HG03097 (cell line): Measurements from ENCODE around the gene SPAG9.

ENCODE experiments used
- ATAC-seq: cut with Tn5 transposase; IDR thresholded peaks from one replicate; pipeline ENCODE4 v1.9.1; 2021; ENCODE audit not compliant: unreplicated experiment, low FRiP score

Gene SPAG9

DNA sequence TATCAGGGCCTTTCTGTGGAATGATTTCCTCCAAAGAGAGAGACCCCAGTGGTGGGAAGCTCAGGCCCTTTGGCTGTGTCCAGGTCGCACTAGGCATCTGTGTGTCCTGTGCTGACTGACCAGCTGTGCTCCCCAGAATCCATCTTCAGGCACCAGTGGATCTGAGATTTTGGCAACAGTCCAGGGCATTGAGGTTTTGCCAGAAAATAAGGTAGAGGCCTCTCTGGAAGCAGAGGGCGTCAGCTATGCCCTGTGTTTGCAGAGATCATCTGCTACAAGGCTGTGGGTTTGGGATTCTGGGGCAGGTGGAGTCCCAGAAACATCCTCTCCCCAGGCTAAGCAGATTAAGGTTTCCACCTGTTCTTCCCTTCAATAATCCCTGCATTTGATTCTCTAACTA is 197.1 kb downstream of the SPAG9 start:
- no peak for ATAC-seq

DNA sequence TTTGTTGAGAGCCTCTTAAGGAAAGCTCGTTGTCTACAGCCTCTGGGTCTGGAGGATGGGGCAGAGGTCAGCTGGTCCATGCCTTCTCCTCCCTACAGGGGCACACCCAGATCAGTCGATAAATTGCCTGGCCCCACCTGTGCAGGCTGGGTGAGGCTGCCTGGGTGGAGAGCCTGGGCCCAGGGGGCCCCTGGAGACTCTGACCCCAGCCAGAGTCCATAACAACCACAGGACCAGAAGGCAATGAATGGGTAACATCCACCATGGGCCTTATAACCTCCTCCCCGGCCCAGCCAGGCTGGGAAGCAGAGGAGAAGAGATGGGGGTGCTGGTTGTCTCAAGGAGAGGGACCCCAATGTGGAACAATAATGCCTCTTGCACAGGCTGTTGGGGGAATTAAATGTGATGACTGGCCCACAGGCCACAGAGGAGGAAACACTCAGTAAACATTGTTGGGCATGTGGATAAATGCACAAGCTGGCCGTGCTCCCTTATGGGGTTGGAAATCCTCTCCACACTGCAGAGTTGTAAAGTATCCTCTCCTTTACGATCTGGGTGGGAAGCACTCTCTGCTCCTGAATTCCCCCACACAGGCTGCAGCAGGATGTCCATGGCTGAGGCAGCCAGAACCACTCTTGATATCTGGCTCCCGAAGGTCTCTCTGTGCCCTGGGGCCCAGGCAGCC is 197.8 kb downstream of the SPAG9 start:
- no peak for ATAC-seq

DNA sequence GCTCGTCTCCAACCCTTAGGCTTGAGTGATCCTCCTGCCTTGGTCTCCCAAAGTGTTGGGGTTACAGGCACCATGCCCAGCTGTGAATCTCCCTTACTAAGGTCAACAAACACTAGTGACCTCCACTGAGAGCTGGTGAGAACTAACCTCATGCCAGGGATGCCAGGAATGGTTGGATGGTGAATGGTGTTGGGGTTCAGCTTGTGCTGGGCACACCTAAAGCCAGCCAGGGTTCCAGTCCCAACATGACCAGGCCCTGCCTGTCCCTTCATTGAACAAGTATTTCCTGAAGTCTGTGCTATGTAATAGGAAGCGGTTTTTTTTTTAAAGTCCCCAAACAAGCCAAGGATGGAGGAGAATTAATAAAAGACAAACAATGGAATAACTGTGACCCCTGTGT is 198.6 kb downstream of the SPAG9 start:
- no peak for ATAC-seq

DNA sequence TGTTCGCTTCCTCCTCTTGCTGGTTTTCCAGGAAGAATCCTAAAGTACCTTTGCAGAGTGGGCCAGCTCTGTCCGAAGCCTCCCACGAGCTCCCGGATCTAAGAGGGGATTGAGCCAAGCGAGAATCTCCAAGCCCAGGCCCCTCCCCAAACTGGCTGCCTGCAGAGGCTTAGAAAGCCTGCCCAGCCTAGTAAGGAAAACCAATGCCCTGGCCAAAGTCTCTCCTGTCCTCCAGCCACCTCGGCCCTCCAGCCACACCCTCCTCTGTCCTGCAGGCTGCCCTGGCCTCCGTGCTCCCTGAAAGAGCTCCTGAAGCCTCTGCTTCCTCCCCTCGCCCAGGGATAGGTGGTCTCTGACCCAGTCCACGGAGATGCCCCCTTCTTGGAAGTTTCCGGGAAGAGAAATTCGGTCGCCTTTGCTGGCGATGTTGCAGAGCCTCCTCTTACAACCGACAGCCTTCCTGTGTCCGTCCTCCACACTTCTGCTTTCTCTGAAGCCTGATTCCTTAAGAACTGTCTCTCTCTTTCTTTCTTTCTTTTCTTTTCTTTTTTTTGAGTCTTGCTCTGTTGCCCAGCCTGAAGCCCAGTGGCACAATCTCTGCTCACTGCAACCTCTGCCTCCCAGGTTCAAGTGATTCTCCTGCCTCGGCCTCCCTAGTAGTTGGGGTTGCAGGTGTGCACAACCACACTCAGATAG is 199.6 kb downstream of the SPAG9 start:
- no peak for ATAC-seq

- ATAC-seq, result no peak
These were observed 200.6 kb downstream of the SPAG9 start for GRCh38 chr17:50920041-50920410.

DNA sequence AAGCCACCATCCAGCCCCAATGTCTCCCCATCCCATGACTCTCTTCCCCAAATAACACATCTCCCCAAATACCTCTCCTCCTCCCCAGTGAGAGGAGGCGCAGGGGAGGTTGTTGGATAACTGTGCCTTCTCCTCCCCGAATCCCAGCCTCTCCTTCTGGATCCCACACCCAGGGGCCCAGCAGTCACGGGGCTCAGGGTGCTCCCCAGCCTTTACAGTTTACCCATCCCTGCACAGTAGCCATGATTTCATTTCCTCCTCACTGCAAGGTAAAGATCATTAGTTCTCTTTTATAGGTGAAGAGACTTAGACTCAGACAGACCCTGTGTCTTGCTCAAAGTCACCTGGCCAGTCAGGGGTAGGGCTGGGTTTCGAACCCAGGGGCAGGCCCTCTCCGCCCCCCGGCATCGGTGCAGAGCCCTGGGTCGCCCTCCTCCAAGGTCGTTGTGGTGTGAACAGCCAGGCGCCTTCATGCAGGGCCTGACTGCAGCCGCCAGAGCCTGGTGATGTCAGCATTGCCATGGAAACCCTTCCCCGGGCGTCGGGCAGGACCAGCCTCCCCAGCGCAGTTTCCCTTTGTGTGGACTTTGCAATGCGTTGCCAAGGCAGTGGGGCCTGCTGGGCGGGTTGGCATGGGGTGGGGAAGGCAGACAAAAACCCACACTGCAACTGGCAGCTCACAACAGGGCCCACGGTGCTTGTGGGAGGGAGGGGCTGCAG is 201.2 kb downstream of the SPAG9 start:
- no peak for ATAC-seq

DNA sequence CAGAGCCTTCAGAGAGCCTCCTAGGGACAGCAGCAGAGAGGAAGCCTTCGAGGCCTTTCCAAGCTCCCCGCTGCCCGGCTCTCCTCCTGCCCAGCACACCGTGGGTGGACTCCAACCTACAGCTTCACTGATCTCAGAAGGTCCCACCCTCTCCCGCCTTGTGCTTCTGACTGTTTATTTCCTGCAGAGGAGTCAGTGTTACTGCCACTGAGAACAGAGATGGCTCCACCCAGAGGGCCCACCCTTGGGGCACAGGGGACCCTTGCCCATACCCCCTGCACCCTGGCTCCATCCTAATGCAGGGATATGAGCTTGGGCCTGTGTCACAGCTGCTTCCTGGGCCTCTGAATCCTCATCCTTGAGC is 201.8 kb downstream of the SPAG9 start:
- ATAC-seq, result no peak

- ATAC-seq, result no peak
These were observed 202.4 kb downstream of the SPAG9 start for GRCh38 chr17:50918071-50918932.

- no peak for ATAC-seq
These were observed 203.3 kb downstream of the SPAG9 start for GRCh38 chr17:50917418-50917743.

DNA sequence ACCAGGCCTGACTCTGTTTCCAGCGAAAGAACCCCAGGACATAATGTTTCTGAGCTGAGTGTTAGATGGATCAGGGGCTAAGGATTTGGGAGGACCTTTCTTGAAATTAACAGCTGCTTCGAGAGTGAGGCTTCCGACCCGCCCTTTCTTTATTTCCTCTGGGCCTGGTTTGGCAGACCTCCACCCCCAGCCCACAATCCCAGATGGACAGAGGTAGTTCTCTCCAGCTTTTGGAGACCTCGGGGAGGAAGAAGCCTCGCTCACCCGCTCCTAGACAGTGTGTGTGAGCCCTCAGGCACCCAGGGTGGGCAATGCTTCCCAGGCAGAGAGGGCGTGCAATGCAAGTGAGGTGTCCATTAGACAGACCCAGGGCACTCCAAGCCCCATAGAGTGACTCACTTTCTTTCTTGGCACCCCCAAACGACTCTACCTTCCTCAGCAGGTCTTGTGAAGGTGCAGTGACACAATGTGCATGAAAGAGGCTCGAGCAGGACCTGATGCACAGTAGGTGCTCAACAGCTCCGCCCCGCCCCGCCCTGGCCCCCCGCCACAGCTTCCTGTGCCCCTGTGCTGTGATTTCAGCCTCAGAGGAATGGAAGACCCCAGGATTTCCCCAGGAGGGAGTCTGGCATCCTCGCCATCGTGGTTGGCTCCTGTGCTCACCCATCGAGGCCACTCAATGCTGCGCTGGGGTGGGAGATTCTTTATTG is 203.8 kb downstream of the SPAG9 start:
- ATAC-seq, result no peak

DNA sequence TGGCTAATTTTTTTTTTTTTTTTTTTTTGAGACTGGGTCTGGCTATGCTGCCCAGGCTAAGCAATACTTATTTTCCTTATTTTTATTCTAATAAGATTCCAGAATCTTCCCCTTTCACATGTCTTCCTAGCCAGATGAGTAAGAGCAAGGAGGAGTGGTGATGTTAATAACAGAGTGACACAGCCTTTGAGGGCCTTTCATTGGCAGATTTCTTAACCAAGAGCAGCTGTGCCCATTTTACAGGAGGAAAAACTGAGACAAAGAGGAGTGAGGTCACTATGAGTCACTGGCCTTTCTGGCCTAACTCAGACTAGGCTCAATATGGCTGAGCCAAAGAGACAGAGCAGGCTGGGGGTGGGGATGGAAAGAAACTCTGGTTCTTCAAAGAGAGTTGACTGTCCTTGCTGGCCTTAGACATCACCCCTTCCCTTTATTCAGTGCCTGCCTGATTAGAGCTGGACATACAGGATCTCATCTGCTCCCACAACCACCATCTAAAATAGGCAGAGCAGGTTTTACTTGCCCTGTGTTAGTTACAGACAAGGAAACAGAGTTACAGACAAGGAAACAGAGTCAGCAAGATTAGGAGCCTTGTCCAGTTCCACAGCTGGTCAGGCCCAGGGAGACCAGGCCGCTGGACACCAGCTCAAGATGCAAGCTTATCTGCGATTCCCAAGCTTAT is 204.5 kb downstream of the SPAG9 start:
- no peak for ATAC-seq

- no peak for ATAC-seq
These were observed 206.1 kb downstream of the SPAG9 start for GRCh38 chr17:50914505-50915063.

GRCh38 chr17:50913120-50913519 is 207.5 kb downstream of the SPAG9 start:
- ATAC-seq, result no peak
